A549 (cell line): ENCODE results near the gene TENT4A. TPM values are rescaled to one million over a fixed set of nuclear protein-coding genes. Genes with fewer than 3 reads are reported as not detected.

Source experiments
- ATAC-seq, 2 experiments: fragments of 200-7000 bp in 1 of 2; fragments of >200 bp in 1 of 2; cut with Nextera tagmentation in 1 of 2; cut with Tn5 transposase in 1 of 2; 3 replicates each; pipeline versions ENCODE4 v1.8.0 to v1.9.1; 2018 to 2020; ENCODE audit warnings: mild to moderate bottlenecking in 1 of 2, moderate library complexity in 1 of 2
- CTCF ChIA-PET: fragments of 300-600 bp; sonication (Branson Sonifier 250); formaldehyde crosslinking; extraction: SDS; loops from one replicate; lab custom pipeline; 2021; ENCODE audit warnings: antibody characterized with exemption, inconsistent platforms; lab: Yijun Ruan, JAX
- POLR2A ChIA-PET: fragments of 350-600 bp; formaldehyde crosslinking; extraction: SDS; loops from one replicate; lab custom pipeline; 2021; ENCODE audit warnings: antibody characterized with exemption, inconsistent platforms; lab: Yijun Ruan, JAX
- DNase-seq, 2 experiments: peaks; one replicate each; pipeline versions ENCODE4 v3.0.0 to v3.0.0-alpha.2; 2011 to 2016; ENCODE audit warnings: low read depth in 1 of 2, low spot score in 1 of 2
- FAIRE-seq: peaks from 2 replicates; lab custom pipeline; 2011; peaks lifted over from hg19 to GRCh38; lab: Jason Lieb, UNC
- H3K27ac ChIP-seq, 2 experiments: fragments of >200 bp; sonication (Bioruptor Twin); formaldehyde crosslinking; 3 replicates each; pipeline ENCODE4 v1.5.1; 2016 to 2017
- H3K4me1 ChIP-seq: fragments of >200 bp; sonication (Bioruptor Twin); formaldehyde crosslinking; 3 replicates; pipeline ENCODE4 v1.6.1; 2016
- H3K4me2 ChIP-seq: fragments of >200 bp; sonication (Bioruptor Twin); formaldehyde crosslinking; 3 replicates; pipeline ENCODE4 v1.6.1; 2016
- H3K4me3 ChIP-seq: fragments of >200 bp; sonication (Bioruptor Twin); formaldehyde crosslinking; 3 replicates; pipeline ENCODE4 v1.5.1; 2016
- H3K9me3 ChIP-seq: fragments of >200 bp; sonication (Bioruptor Twin); formaldehyde crosslinking; 3 replicates; pipeline ENCODE4 v1.6.1; 2016
- CBX8 ChIP-seq: fragments of 200-600 bp; sonication (generic); IDR thresholded peaks from 2 replicates; pipeline ENCODE4 v1.6.1; 2016
- CHD2 ChIP-seq: fragments of 150-350 bp; IDR thresholded peaks from 2 replicates; pipeline ENCODE4 v1.6.1; 2014; ENCODE audit warnings: low read length; ENCODE audit not compliant: partially characterized antibody
- EP300 ChIP-seq, 2 experiments: fragments of >200 bp; sonication (Bioruptor Twin); formaldehyde crosslinking; IDR thresholded peaks; 2 replicates in 1 of 2; 3 replicates in 1 of 2; pipeline ENCODE4 v1.6.1; 2016 to 2017
- FOSL2 ChIP-seq, 2 experiments: fragments of 450-650 bp in 1 of 2; fragments of >200 bp in 1 of 2; sonication (Bioruptor Twin) in 1 of 2; formaldehyde crosslinking; IDR thresholded peaks; 2 replicates each; pipeline versions ENCODE4 v1.5.0 to v1.6.1; 2016 to 2020; ENCODE audit warnings: mild to moderate bottlenecking in 1 of 2, moderate library complexity in 1 of 2
- FOXS1 ChIP-seq: fragments of 250-450 bp; sonication (Bioruptor Pico); IDR thresholded peaks from 2 replicates; pipeline ENCODE4 v1.5.0; 2020; ENCODE audit warnings: mild to moderate bottlenecking, moderate library complexity
- HEYL ChIP-seq: fragments of 250-450 bp; sonication (Bioruptor Pico); IDR thresholded peaks from 2 replicates; pipeline ENCODE4 v1.8.0; 2021; ENCODE audit warnings: mild to moderate bottlenecking, moderate library complexity
- KDM5A ChIP-seq: fragments of 200-600 bp; sonication (generic); IDR thresholded peaks from 2 replicates; pipeline ENCODE4 v1.6.1; 2016; ENCODE audit warnings: antibody characterized with exemption, mild to moderate bottlenecking
- MAFK ChIP-seq: fragments of 450-650 bp; IDR thresholded peaks from 2 replicates; pipeline ENCODE4 v1.6.1; 2014; ENCODE audit not compliant: partially characterized antibody
- MAZ ChIP-seq: fragments of 150-350 bp; IDR thresholded peaks from 2 replicates; pipeline ENCODE4 v1.6.1; 2014; ENCODE audit warnings: antibody characterized with exemption, low read depth, low read length, borderline replicate concordance
- MYC ChIP-seq: IDR thresholded peaks from 2 replicates; pipeline ENCODE4 v1.6.1; 2012; ENCODE audit warnings: mild to moderate bottlenecking, inconsistent platforms, low read length, improper control_type of control experiment, borderline replicate concordance
- NPAS2 ChIP-seq: fragments of 250-450 bp; sonication (Bioruptor Pico); IDR thresholded peaks from 2 replicates; pipeline ENCODE4 v1.8.0; 2022; ENCODE audit warnings: mild to moderate bottlenecking, moderate library complexity, borderline replicate concordance
- PHF8 ChIP-seq: fragments of 200-600 bp; sonication (generic); IDR thresholded peaks from 2 replicates; pipeline ENCODE4 v1.6.1; 2016; ENCODE audit warnings: low read depth, mild to moderate bottlenecking, antibody characterized with exemption, moderate library complexity, borderline replicate concordance
- RAD21 ChIP-seq, 2 experiments: fragments of >200 bp in 1 of 2; sonication (Bioruptor Twin) in 1 of 2; formaldehyde crosslinking in 1 of 2; IDR thresholded peaks in 1 of 2; conservative IDR thresholded peaks in 1 of 2; 2 replicates in 1 of 2; 3 replicates in 1 of 2; pipeline ENCODE4 v1.6.1; 2012 to 2018; ENCODE audit warnings: inconsistent platforms in 1 of 2
- RCOR1 ChIP-seq: fragments of 150-350 bp; IDR thresholded peaks from 2 replicates; pipeline ENCODE4 v1.6.1; 2014; ENCODE audit warnings: antibody characterized with exemption, low read length, low read depth
- SMC3 ChIP-seq: fragments of >200 bp; sonication (Bioruptor Twin); formaldehyde crosslinking; IDR thresholded peaks from 3 replicates; pipeline ENCODE4 v1.6.1; 2018; ENCODE audit warnings: inconsistent platforms
- TFCP2L1 ChIP-seq: fragments of 250-450 bp; sonication (Bioruptor Pico); IDR thresholded peaks from 2 replicates; pipeline ENCODE4 v1.5.0; 2021; ENCODE audit warnings: mild to moderate bottlenecking
- TP53 ChIP-seq: fragments of 250-450 bp; sonication (Bioruptor Pico); IDR thresholded peaks from 2 replicates; pipeline ENCODE4 v1.5.0; 2021; ENCODE audit warnings: mild to moderate bottlenecking, moderate library complexity
- ZFP36 ChIP-seq: fragments of 450-650 bp; IDR thresholded peaks from 2 replicates; pipeline ENCODE4 v1.6.1; 2014; ENCODE audit warnings: borderline replicate concordance; ENCODE audit not compliant: partially characterized antibody
- ZNF302 ChIP-seq: fragments of 250-450 bp; sonication (Bioruptor Pico); IDR thresholded peaks from 2 replicates; pipeline ENCODE4 v1.9.0; 2021; ENCODE audit warnings: inconsistent platforms, mild to moderate bottlenecking, moderate library complexity
- WGBS: methylation state at CpG from one replicate; pipeline ENCODE4 v1.1.6; 2017; ENCODE audit errors: missing lambda C conversion rate; 5-methylcytosine and 5-hydroxymethylcytosine counted together
- polyA plus RNA-seq, 4 experiments: library from polyadenylated mRNA; depleted of rRNA in 3 of 4; stranded (reverse); fragments of >200 nt; fragmentation: RNase III in 1 of 4; extraction: RNeasy Plus Mini Kit Qiagen cat#74134 plus additional on column Dnase treatment in 1 of 4; gene quantifications; 2 replicates in 3 of 4; 3 replicates in 1 of 4; pipeline ENCODE4 v1.2.3, GENCODE V29; 2011 to 2017
- TF ChIP-seq, protein P1 (sequence below): fragments of 250-450 bp; sonication (Bioruptor Pico); IDR thresholded peaks from 2 replicates; pipeline ENCODE4 v1.5.0; 2021; ENCODE audit warnings: mild to moderate bottlenecking, moderate library complexity, borderline replicate concordance
- TF ChIP-seq, protein P2 (sequence below): fragments of >200 bp; sonication (Bioruptor Twin); formaldehyde crosslinking; IDR thresholded peaks from 3 replicates; pipeline ENCODE4 v1.5.1; 2016
- TF ChIP-seq, protein P3 (sequence below): fragments of >200 bp; sonication (Bioruptor Twin); formaldehyde crosslinking; IDR thresholded peaks from 2 replicates; pipeline ENCODE4 v1.6.1; 2016
- TF ChIP-seq, protein P4 (sequence below): fragments of 450-650 bp; IDR thresholded peaks from 2 replicates; pipeline ENCODE4 v1.6.1; 2014; ENCODE audit warnings: antibody characterized with exemption
- TF ChIP-seq, protein P5 (sequence below): fragments of 250-450 bp; sonication (Bioruptor Pico); IDR thresholded peaks from 2 replicates; pipeline ENCODE4 v1.5.0; 2020; ENCODE audit warnings: low read depth, mild to moderate bottlenecking, moderate library complexity
- TF ChIP-seq, protein P6 (sequence below): IDR thresholded peaks from 2 replicates; pipeline ENCODE4 v1.6.1; 2012
- TF ChIP-seq, protein P7 (sequence below): IDR thresholded peaks from 2 replicates; pipeline ENCODE4 v1.6.1; 2012; ENCODE audit warnings: low read depth, borderline replicate concordance

The TENT4A gene
- polyA plus RNA-seq, 2 of the 4 experiments (the other 2 are of a cell fraction): 7.2 to 15.2 TPM

DNA sequence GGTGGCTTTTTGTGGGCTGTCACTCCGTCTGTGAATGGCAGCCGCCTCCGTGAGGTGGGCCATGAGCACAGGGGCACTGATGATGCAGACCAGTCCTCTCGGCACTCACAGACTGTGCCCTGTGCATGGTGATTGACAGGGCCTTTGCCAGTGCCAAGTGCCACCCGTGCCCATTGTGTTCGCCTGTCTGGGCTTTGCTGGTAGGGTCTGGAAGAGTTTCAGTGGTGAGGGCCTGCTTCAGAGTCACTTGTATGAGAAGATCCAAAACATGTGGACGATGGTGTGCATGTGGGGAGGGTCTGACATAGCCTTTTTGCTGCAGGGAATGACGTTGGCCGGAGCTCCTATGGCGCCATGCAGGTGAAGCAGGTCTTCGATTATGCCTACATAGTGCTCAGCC lies 34.9 kb downstream of the TENT4A start:
- FAIRE-seq (no peak), DNase-seq (no peak), ATAC-seq (no peak)
- no peak for TF ChIP-seq ZFP36
- TF ChIP-seq CBX8: no peak
- no peak for TF ChIP-seq MAZ
- TF ChIP-seq RAD21 (conservative IDR thresholded peaks at IDR 0.05 in 1 of 2, IDR thresholded peaks at IDR 0.05 in 1 of 2): no peak
- no peak for TF ChIP-seq CHD2
- no peak for TF ChIP-seq KDM5A
- TF ChIP-seq, protein P1, sequence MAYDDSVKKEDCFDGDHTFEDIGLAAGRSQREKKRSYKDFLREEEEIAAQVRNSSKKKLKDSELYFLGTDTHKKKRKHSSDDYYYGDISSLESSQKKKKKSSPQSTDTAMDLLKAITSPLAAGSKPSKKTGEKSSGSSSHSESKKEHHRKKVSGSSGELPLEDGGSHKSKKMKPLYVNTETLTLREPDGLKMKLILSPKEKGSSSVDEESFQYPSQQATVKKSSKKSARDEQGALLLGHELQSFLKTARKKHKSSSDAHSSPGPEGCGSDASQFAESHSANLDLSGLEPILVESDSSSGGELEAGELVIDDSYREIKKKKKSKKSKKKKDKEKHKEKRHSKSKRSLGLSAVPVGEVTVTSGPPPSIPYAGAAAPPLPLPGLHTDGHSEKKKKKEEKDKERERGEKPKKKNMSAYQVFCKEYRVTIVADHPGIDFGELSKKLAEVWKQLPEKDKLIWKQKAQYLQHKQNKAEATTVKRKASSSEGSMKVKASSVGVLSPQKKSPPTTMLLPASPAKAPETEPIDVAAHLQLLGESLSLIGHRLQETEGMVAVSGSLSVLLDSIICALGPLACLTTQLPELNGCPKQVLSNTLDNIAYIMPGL (CRISPR knock-in tag): no peak
- no peak for TF ChIP-seq MAFK
- TF ChIP-seq TFCP2L1: no peak
- no peak for TF ChIP-seq EP300 (IDR thresholded peaks at IDR 0.05)
- TF ChIP-seq, protein P2, sequence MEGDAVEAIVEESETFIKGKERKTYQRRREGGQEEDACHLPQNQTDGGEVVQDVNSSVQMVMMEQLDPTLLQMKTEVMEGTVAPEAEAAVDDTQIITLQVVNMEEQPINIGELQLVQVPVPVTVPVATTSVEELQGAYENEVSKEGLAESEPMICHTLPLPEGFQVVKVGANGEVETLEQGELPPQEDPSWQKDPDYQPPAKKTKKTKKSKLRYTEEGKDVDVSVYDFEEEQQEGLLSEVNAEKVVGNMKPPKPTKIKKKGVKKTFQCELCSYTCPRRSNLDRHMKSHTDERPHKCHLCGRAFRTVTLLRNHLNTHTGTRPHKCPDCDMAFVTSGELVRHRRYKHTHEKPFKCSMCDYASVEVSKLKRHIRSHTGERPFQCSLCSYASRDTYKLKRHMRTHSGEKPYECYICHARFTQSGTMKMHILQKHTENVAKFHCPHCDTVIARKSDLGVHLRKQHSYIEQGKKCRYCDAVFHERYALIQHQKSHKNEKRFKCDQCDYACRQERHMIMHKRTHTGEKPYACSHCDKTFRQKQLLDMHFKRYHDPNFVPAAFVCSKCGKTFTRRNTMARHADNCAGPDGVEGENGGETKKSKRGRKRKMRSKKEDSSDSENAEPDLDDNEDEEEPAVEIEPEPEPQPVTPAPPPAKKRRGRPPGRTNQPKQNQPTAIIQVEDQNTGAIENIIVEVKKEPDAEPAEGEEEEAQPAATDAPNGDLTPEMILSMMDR: no peak
- Histone ChIP-seq H3K4me1 (no peaks in the 10 kb centered on the region), H3K4me3 (no peak overlapping the region), H3K4me2 (no peak overlapping the region), H3K27ac (no peak overlapping the region), H3K9me3 (no peaks in the 10 kb centered on the region)
- POLR2A ChIA-PET: no interaction called here
- 91% methylated on average over 8 of the region's 11 CpGs for WGBS
- CTCF ChIA-PET: no interaction called here

DNA sequence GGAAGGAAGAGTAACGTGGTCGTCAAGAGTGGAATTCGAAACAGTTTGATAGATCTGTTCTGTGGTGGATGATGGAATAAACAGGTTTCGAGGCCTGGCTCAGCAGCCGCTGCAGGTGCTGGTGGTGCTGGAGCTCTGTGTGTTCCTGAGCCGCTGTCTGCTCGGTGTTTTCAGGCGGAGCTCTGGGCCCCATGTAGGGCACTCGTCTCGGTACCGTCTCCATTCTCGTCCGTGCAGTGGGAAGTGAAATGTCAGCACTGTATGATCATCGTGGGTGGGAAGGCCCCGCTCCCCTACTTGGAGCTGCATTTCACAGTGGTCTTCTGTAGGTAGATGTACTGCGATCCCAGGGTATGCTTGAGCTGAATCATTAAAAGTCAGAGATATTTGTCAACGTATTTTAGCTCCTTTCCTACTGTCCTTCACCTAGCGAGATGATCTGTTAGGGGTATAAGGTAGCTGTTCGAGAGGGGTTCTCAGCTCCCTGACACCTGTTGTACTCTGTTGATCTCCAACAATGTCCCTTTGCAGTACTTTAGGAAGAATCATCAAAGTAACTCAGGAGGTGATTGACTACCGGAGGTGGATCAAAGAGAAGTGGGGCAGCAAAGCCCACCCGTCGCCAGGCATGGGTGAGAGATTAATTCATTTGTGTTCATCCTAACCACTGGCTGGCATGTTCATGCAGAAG lies 35.9 kb downstream of the TENT4A start:
- ATAC-seq (no peak), FAIRE-seq (no peak), DNase-seq (no peak)
- no peaks in the 10 kb centered on the region for H3K4me1 ChIP-seq
- CTCF ChIA-PET: interaction anchor here (0.6 to 2.5 kb wide), 3 partner anchors 10 to 809 kb away, joined by 3 to 14 read pairs (median 6); no protein-coding TSS in a partner anchor
- POLR2A ChIA-PET: no interaction called here
- no peak overlapping the region for H3K27ac ChIP-seq
- TF ChIP-seq PHF8 (no peak), ZNF302 (no peak), TP53 (CRISPR knock-in tag) (no peak), MAFK (no peak), RCOR1 (no peak), MYC (no peak), EP300 (IDR thresholded peaks at IDR 0.05) (no peak), HEYL (no peak), FOXS1 (CRISPR knock-in tag) (no peak), SMC3 (no peak), NPAS2 (CRISPR knock-in tag) (no peak), FOSL2 (IDR thresholded peaks at IDR 0.05) (no peak), FOSL2 (CRISPR knock-in tag; IDR thresholded peaks at IDR 0.05) (no peak), CHD2 (no peak)
- TF ChIP-seq, protein P3, sequence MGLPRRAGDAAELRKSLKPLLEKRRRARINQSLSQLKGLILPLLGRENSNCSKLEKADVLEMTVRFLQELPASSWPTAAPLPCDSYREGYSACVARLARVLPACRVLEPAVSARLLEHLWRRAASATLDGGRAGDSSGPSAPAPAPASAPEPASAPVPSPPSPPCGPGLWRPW: no peak
- TF ChIP-seq, protein P4, sequence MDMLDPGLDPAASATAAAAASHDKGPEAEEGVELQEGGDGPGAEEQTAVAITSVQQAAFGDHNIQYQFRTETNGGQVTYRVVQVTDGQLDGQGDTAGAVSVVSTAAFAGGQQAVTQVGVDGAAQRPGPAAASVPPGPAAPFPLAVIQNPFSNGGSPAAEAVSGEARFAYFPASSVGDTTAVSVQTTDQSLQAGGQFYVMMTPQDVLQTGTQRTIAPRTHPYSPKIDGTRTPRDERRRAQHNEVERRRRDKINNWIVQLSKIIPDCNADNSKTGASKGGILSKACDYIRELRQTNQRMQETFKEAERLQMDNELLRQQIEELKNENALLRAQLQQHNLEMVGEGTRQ: no peak
- TF ChIP-seq, protein P5, sequence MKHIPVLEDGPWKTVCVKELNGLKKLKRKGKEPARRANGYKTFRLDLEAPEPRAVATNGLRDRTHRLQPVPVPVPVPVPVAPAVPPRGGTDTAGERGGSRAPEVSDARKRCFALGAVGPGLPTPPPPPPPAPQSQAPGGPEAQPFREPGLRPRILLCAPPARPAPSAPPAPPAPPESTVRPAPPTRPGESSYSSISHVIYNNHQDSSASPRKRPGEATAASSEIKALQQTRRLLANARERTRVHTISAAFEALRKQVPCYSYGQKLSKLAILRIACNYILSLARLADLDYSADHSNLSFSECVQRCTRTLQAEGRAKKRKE (CRISPR knock-in tag): no peak
- TF ChIP-seq, protein P6, sequence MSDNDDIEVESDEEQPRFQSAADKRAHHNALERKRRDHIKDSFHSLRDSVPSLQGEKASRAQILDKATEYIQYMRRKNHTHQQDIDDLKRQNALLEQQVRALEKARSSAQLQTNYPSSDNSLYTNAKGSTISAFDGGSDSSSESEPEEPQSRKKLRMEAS: no peak
- TF ChIP-seq, protein P7, sequence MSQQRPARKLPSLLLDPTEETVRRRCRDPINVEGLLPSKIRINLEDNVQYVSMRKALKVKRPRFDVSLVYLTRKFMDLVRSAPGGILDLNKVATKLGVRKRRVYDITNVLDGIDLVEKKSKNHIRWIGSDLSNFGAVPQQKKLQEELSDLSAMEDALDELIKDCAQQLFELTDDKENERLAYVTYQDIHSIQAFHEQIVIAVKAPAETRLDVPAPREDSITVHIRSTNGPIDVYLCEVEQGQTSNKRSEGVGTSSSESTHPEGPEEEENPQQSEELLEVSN: no peak
- no peak overlapping the region for H3K4me3 ChIP-seq
- no peaks in the 10 kb centered on the region for H3K9me3 ChIP-seq
- H3K4me2 ChIP-seq: no peak overlapping the region
- 93% methylated on average over 22 of the region's 22 CpGs for WGBS
